ENCODE data around the gene DRD4. TPM values are rescaled to one million over a fixed set of nuclear protein-coding genes. Genes with fewer than 3 reads are reported as not detected.
"Not testable (repeated sequence)": the region's sequence is repeated elsewhere in the genome, so short reads cannot be mapped to it uniquely, and the experiment has no call there.

The DRD4 gene
- total RNA-seq, 4 donors from 2014 or later: 0.88 to 0.89 TPM; not detected in 2

- Histone ChIP-seq H3K36me3 (peaks cover 7 to 10% of the 10 kb centered on the region in 2 donors), H3K27ac (no peak overlapping the region), H3K4me3 (replicated peaks in 1 of 3) (no peak overlapping the region), H3K4me1 (peaks cover 0 to 39% of the 10 kb centered on the region in 2 donors), H3K9me3 (no peaks in the 10 kb centered on the region), H3K27me3 (no peaks in the 10 kb centered on the region)
- no peak for TF ChIP-seq POLR2A (IDR thresholded peaks at IDR 0.05)
- no peak for TF ChIP-seq CTCF (IDR thresholded peaks at IDR 0.05)
- WGBS, 2 donors: 93 to 95% methylated on average over 15 to 19 of the region's 19 CpGs
- no peak for DNase-seq
- intact Hi-C loops (cut with DNase I): no loop called here
Measured at GRCh38 chr11:641806-642370, 4.8 kb downstream of the DRD4 start.

GRCh38 chr11:643366-643765 lies 6.3 kb downstream of the DRD4 start:
- TF ChIP-seq CTCF (IDR thresholded peaks at IDR 0.05) (no peak), POLR2A (IDR thresholded peaks at IDR 0.05) (no peak)
- H3K27me3 ChIP-seq: no peaks in the 10 kb centered on the region
- WGBS, 2 donors: 94 to 99% methylated on average over 7 to 8 of the region's 9 CpGs
- H3K4me1 ChIP-seq: peaks cover 0 to 24% of the 10 kb centered on the region in 2 donors
- no peak overlapping the region for H3K4me3 ChIP-seq (replicated peaks in 1 of 3)
- H3K36me3 ChIP-seq: peaks cover 7 to 10% of the 10 kb centered on the region in 2 donors
- no peak for DNase-seq
- intact Hi-C loops (cut with DNase I): no loop called here
- H3K27ac ChIP-seq: no peak overlapping the region
- H3K9me3 ChIP-seq: no peaks in the 10 kb centered on the region

GRCh38 chr11:643849-644738 lies 7.0 kb downstream of the DRD4 start:
- TF ChIP-seq CTCF (IDR thresholded peaks at IDR 0.05): no peak
- TF ChIP-seq POLR2A (IDR thresholded peaks at IDR 0.05): no peak
- Histone ChIP-seq H3K27ac (no peak overlapping the region), H3K36me3 (peaks cover 7 to 10% of the 10 kb centered on the region in 2 donors), H3K9me3 (no peaks in the 10 kb centered on the region), H3K4me1 (peaks cover 0 to 17% of the 10 kb centered on the region in 2 donors), H3K27me3 (no peaks in the 10 kb centered on the region), H3K4me3 (replicated peaks in 1 of 3) (no peak overlapping the region)
- DNase-seq: no peak
- intact Hi-C loops (cut with DNase I): no loop called here
- WGBS, 2 donors: 93 to 95% methylated on average over 32 to 33 of the region's 50 CpGs

GRCh38 chr11:645536-645935 lies 8.5 kb downstream of the DRD4 start:
- H3K9me3 ChIP-seq: no peaks in the 10 kb centered on the region
- TF ChIP-seq POLR2A (IDR thresholded peaks at IDR 0.05): no peak
- no peak for TF ChIP-seq CTCF (IDR thresholded peaks at IDR 0.05)
- H3K36me3 ChIP-seq: peaks cover 7 to 10% of the 10 kb centered on the region in 2 donors
- 88 to 93% methylated on average over 13 to 16 of the region's 16 CpGs for WGBS, 2 donors
- intact Hi-C loops (cut with DNase I): no loop called here
- no peaks in the 10 kb centered on the region for H3K27me3 ChIP-seq
- no peak for DNase-seq
- peaks cover 0 to 6% of the 10 kb centered on the region in 2 donors for H3K4me1 ChIP-seq
- no peak overlapping the region for H3K27ac ChIP-seq
- no peak overlapping the region for H3K4me3 ChIP-seq (replicated peaks in 1 of 3)

GRCh38 chr11:646214-646613 lies 9.1 kb downstream of the DRD4 start:
- Histone ChIP-seq H3K4me1 (no peaks in the 10 kb centered on the region), H3K27ac (no peak overlapping the region), H3K4me3 (replicated peaks in 1 of 3) (no peak overlapping the region), H3K36me3 (peaks cover 10 to 11% of the 10 kb centered on the region in 2 donors), H3K27me3 (no peaks in the 10 kb centered on the region), H3K9me3 (no peaks in the 10 kb centered on the region)
- DNase-seq: no peak
- intact Hi-C loops (cut with DNase I): no loop called here
- 85 to 92% methylated on average over 14 of the region's 14 CpGs for WGBS, 2 donors
- no peak for TF ChIP-seq POLR2A (IDR thresholded peaks at IDR 0.05)
- no peak for TF ChIP-seq CTCF (IDR thresholded peaks at IDR 0.05)

GRCh38 chr11:647672-648158 lies 10.6 kb downstream of the DRD4 start:
- peaks cover 10 to 13% of the 10 kb centered on the region in 2 donors for H3K36me3 ChIP-seq
- H3K4me3 ChIP-seq (replicated peaks in 1 of 3); intact Hi-C loops (cut with DNase I); DNase-seq; H3K9me3 ChIP-seq; H3K27me3 ChIP-seq; H3K27ac ChIP-seq; H3K4me1 ChIP-seq: not testable (repeated sequence)
- 94 to 95% methylated on average over 9 to 10 of the region's 14 CpGs for WGBS, 2 donors

Data from thyroid gland (tissue), 4 donors.